ENCODE results near the gene TNIK. TPM values are rescaled to one million over a fixed set of nuclear protein-coding genes. Genes with fewer than 3 reads are reported as not detected.

Gene TNIK
- total RNA-seq, 1 experiment from 2014 or later, result 22.4 TPM

DNA sequence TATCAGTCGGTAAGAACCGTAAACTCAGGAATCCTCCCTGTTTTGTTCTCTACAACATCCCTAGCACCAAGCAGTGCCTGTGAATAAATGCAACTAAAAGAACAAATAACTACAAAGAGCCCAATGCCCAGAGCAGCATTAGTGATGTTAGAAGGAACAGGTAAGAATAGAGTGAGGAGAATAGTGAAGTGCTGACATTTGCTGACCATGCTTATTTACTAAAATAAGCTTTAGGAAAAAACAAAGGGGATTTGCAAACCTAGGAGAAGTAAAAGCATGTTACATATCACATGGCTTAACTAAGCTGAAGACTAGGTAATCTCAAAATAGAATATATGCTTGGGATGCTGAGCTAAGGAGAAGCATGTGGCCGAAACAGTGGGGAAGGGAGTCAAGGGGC lies 247.6 kb downstream of the TNIK start:
- no peaks in the 10 kb centered on the region for H3K36me3 Mint-ChIP-seq (ENCODE audit: insufficient read depth, unreplicated experiment)
- H3K27ac Mint-ChIP-seq (ENCODE audit: unreplicated experiment), result no peak overlapping the region
- no peaks in the 10 kb centered on the region for H3K9me3 Mint-ChIP-seq (ENCODE audit: unreplicated experiment)
- H3K36me3 ChIP-seq (ENCODE audit: control insufficient read depth, insufficient read depth, low read length), result no peaks in the 10 kb centered on the region
- intact Hi-C loops (cut with micrococcal nuclease; ENCODE audit: unreplicated experiment), result no loop called here
- H3K4me1 Mint-ChIP-seq (ENCODE audit: low read depth, unreplicated experiment), result no peaks in the 10 kb centered on the region
- H3K4me3 Mint-ChIP-seq (ENCODE audit: unreplicated experiment), result no peak overlapping the region
- TF ChIP-seq CTCF (IDR thresholded peaks at IDR 0.05; ENCODE audit: insufficient read depth in 1 of 2, low read depth in 1 of 2, low read length in 1 of 2, severe bottlenecking in 1 of 2, unreplicated experiment in 1 of 2), result no peak
- CTCF ChIA-PET, result no interaction called here
- POLR2A ChIA-PET, result no interaction called here
- H3K27me3 Mint-ChIP-seq (ENCODE audit: insufficient read depth, unreplicated experiment), result no peaks in the 10 kb centered on the region
- H3K4me1 ChIP-seq, result no peaks in the 10 kb centered on the region
- no peak for DNase-seq
- no peaks in the 10 kb centered on the region for H3K27me3 ChIP-seq (replicated peaks; ENCODE audit: control insufficient read depth, insufficient read depth, low read length)
- no peak overlapping the region for H3K4me3 ChIP-seq (ENCODE audit: low read depth, low read length)
- no TSS peak for BruUV-seq (replicated peaks)
- no peaks in the 10 kb centered on the region for H3K9me3 ChIP-seq

- no peak overlapping the region for H3K4me3 Mint-ChIP-seq (ENCODE audit: unreplicated experiment)
- Histone ChIP-seq H3K36me3 (ENCODE audit: control insufficient read depth, insufficient read depth, low read length) (no peaks in the 10 kb centered on the region), H3K4me1 (no peaks in the 10 kb centered on the region), H3K4me3 (ENCODE audit: low read depth, low read length) (no peak overlapping the region), H3K9me3 (no peaks in the 10 kb centered on the region), H3K27me3 (replicated peaks; ENCODE audit: control insufficient read depth, insufficient read depth, low read length) (no peaks in the 10 kb centered on the region)
- H3K36me3 Mint-ChIP-seq (ENCODE audit: insufficient read depth, unreplicated experiment), result no peaks in the 10 kb centered on the region
- no peak overlapping the region for H3K27ac Mint-ChIP-seq (ENCODE audit: unreplicated experiment)
- ChIA-PET POLR2A (no interaction called here), CTCF (no interaction called here)
- intact Hi-C loops (cut with micrococcal nuclease; ENCODE audit: unreplicated experiment), result no loop called here
- DNase-seq, result no peak
- no peaks in the 10 kb centered on the region for H3K4me1 Mint-ChIP-seq (ENCODE audit: low read depth, unreplicated experiment)
- no peaks in the 10 kb centered on the region for H3K9me3 Mint-ChIP-seq (ENCODE audit: unreplicated experiment)
- no peaks in the 10 kb centered on the region for H3K27me3 Mint-ChIP-seq (ENCODE audit: insufficient read depth, unreplicated experiment)
- BruUV-seq (replicated peaks), result no TSS peak
- no peak for TF ChIP-seq CTCF (IDR thresholded peaks at IDR 0.05; ENCODE audit: insufficient read depth in 1 of 2, low read depth in 1 of 2, low read length in 1 of 2, severe bottlenecking in 1 of 2, unreplicated experiment in 1 of 2)
Observed at GRCh38 chr3:171206283-171206682, 253.9 kb downstream of the TNIK start.

DNA sequence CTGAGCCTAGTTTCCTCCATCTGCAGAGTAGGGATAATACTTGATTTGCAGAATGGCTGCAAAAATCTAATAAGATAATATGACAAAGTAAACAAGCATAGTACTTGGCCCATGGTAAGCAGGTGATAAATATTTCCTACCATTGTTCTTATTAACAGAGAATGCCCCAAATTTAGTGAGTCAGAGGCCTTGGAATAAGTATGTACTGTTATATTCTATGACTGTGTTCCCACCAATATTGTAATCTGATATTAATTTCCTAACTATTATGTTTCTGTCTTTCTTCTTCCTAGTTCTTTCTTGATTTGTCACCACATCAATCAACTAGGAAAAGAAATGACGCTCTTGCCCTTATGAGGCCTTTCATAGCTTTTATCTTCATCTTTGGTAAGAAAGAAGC lies 255.3 kb downstream of the TNIK start:
- BruUV-seq (replicated peaks), result no TSS peak
- TF ChIP-seq CTCF (IDR thresholded peaks at IDR 0.05; ENCODE audit: insufficient read depth in 1 of 2, low read depth in 1 of 2, low read length in 1 of 2, severe bottlenecking in 1 of 2, unreplicated experiment in 1 of 2), result no peak
- intact Hi-C loops (cut with micrococcal nuclease; ENCODE audit: unreplicated experiment), result no loop called here
- no peaks in the 10 kb centered on the region for H3K27me3 Mint-ChIP-seq (ENCODE audit: insufficient read depth, unreplicated experiment)
- Histone ChIP-seq H3K27me3 (replicated peaks; ENCODE audit: control insufficient read depth, insufficient read depth, low read length) (no peaks in the 10 kb centered on the region), H3K9me3 (no peaks in the 10 kb centered on the region), H3K4me1 (no peaks in the 10 kb centered on the region), H3K36me3 (ENCODE audit: control insufficient read depth, insufficient read depth, low read length) (no peaks in the 10 kb centered on the region), H3K4me3 (ENCODE audit: low read depth, low read length) (no peak overlapping the region)
- H3K36me3 Mint-ChIP-seq (ENCODE audit: insufficient read depth, unreplicated experiment), result no peaks in the 10 kb centered on the region
- H3K27ac Mint-ChIP-seq (ENCODE audit: unreplicated experiment), result no peak overlapping the region
- DNase-seq, result no peak
- ChIA-PET POLR2A (no interaction called here), CTCF (no interaction called here)
- no peaks in the 10 kb centered on the region for H3K9me3 Mint-ChIP-seq (ENCODE audit: unreplicated experiment)
- H3K4me1 Mint-ChIP-seq (ENCODE audit: low read depth, unreplicated experiment), result peaks cover 3% of the 10 kb centered on the region
- no peak overlapping the region for H3K4me3 Mint-ChIP-seq (ENCODE audit: unreplicated experiment)

All from Caco-2 (cell line).